HepG2 (cell line): Measurements from ENCODE around the gene ANKS1B. TPM values are rescaled to one million over a fixed set of nuclear protein-coding genes. Genes with fewer than 3 reads are reported as not detected.

Source experiments
- ATAC-seq: fragments of 200-7000 bp; cut with Tn5 transposase; 3 replicates; pipeline ENCODE4 v1.9.1; 2020; ENCODE audit warnings: mild to moderate bottlenecking, moderate library complexity
- BruUV-seq: library from RNA; stranded (reverse); fragments of 400-500 nt; replicated peaks from 2 replicates; lab custom pipeline; 2021; lab: Mats Ljungman, UMichigan
- CTCF ChIA-PET: fragments of 300-600 bp; formaldehyde crosslinking; extraction: SDS; loops from one replicate; lab custom pipeline; 2021; ENCODE audit warnings: low total read pairs, inconsistent platforms, low intra/inter-chr PET ratio; lab: Yijun Ruan, JAX
- POLR2A ChIA-PET: fragments of 350-600 bp; sonication (Branson Sonifier 250); formaldehyde crosslinking; loops from one replicate; lab custom pipeline; 2020; ENCODE audit warnings: antibody characterized with exemption, inconsistent platforms; lab: Yijun Ruan, JAX
- DNase-seq: peaks from one replicate; pipeline ENCODE4 v3.0.0-alpha.2; 2015; ENCODE audit warnings: low spot score
- FAIRE-seq: peaks from 3 replicates; lab custom pipeline; 2011; peaks lifted over from hg19 to GRCh38; lab: Jason Lieb, UNC
- H2AFZ ChIP-seq: one replicate; pipeline ENCODE4 v1.6.1; 2011; ENCODE audit warnings: low read length, inconsistent platforms
- H3K27ac ChIP-seq: fragments of 300-600 bp; 3 replicates; pipeline ENCODE4 v1.8.0; 2011; ENCODE audit warnings: mixed run types, mild to moderate bottlenecking, mixed read lengths, low read length, inconsistent platforms; ENCODE audit not compliant: insufficient read depth; ENCODE audit errors: extremely low read length
- H3K27me3 ChIP-seq, 2 experiments: fragments of 200-600 bp in 1 of 2; 2 replicates in 1 of 2; 3 replicates in 1 of 2; pipeline versions ENCODE4 v1.6.0 to v1.8.0; 2011; ENCODE audit warnings: low read length in 2 of 2, mild to moderate bottlenecking in 2 of 2, moderate library complexity in 2 of 2, inconsistent platforms in 1 of 2; ENCODE audit not compliant: insufficient read depth in 2 of 2, control insufficient read depth in 1 of 2
- H3K36me3 ChIP-seq, 2 experiments: fragments of 200-600 bp in 1 of 2; replicated peaks in 1 of 2; 2 replicates in 1 of 2; 3 replicates in 1 of 2; pipeline versions ENCODE4 v1.5.1 to v1.8.0; 2011; ENCODE audit warnings: low read length in 2 of 2, inconsistent platforms in 1 of 2; ENCODE audit not compliant: insufficient read depth in 2 of 2, control insufficient read depth in 1 of 2
- H3K4me1 ChIP-seq: 2 replicates; pipeline ENCODE4 v1.5.1; 2012; ENCODE audit warnings: low read length, inconsistent platforms; ENCODE audit not compliant: insufficient read depth
- H3K4me2 ChIP-seq: 2 replicates; pipeline ENCODE4 v1.6.0; 2011; ENCODE audit warnings: low read depth, low read length, inconsistent platforms
- H3K4me3 ChIP-seq, 3 experiments: fragments of 200-600 bp in 1 of 3; sonication (generic), shearing (Covaris generic) in 1 of 3; replicated peaks in 1 of 3; 2 replicates each; pipeline ENCODE4 v1.5.1; 2011 to 2016; ENCODE audit warnings: low read length in 3 of 3, inconsistent platforms in 2 of 3, low read depth in 2 of 3, mild to moderate bottlenecking in 2 of 3, control low read depth in 1 of 3, mixed read lengths in 1 of 3; ENCODE audit not compliant: insufficient read depth in 1 of 3
- H3K79me2 ChIP-seq: one replicate; pipeline ENCODE4 v1.6.1; 2011; ENCODE audit warnings: low read length, inconsistent platforms; ENCODE audit not compliant: insufficient read depth
- H3K9ac ChIP-seq: 2 replicates; pipeline ENCODE4 v1.6.0; 2011; ENCODE audit warnings: mild to moderate bottlenecking, low read depth, low read length, inconsistent platforms; ENCODE audit not compliant: insufficient read depth
- H3K9me3 ChIP-seq: 2 replicates; pipeline ENCODE4 v1.5.1; 2012; ENCODE audit warnings: mild to moderate bottlenecking, low read length
- H4K20me1 ChIP-seq: 2 replicates; pipeline ENCODE4 v1.6.0; 2011; ENCODE audit warnings: inconsistent platforms, mild to moderate bottlenecking, low read length, moderate library complexity; ENCODE audit not compliant: insufficient read depth
- ATF6 ChIP-seq: sonication (generic); formaldehyde crosslinking; conservative IDR thresholded peaks from 2 replicates; pipeline ENCODE4 v1.4.0; 2020; ENCODE audit warnings: missing genetic modification reagents
- DMTF1 ChIP-seq: sonication (generic); formaldehyde crosslinking; IDR thresholded peaks from 2 replicates; pipeline ENCODE4 v1.4.0; 2020; ENCODE audit warnings: mild to moderate bottlenecking, missing genetic modification reagents
- PCBP1 ChIP-seq: fragments of 200-400 bp; formaldehyde crosslinking; IDR thresholded peaks from 2 replicates; pipeline ENCODE4 v1.6.1; 2017; ENCODE audit warnings: mild to moderate bottlenecking, low read depth, low read length, borderline replicate concordance
- PHF20 ChIP-seq: sonication (generic); formaldehyde crosslinking; IDR thresholded peaks from 2 replicates; pipeline ENCODE4 v1.5.0; 2020; ENCODE audit warnings: mild to moderate bottlenecking, missing genetic modification reagents
- REL ChIP-seq: sonication (generic); formaldehyde crosslinking; conservative IDR thresholded peaks from 2 replicates; pipeline ENCODE4 v1.8.0; 2022; ENCODE audit warnings: mild to moderate bottlenecking, missing genetic modification reagents, moderate library complexity
- SOX6 ChIP-seq, 2 experiments: fragments of 450-650 bp in 1 of 2; sonication (generic) in 1 of 2; formaldehyde crosslinking in 1 of 2; IDR thresholded peaks; 2 replicates each; pipeline versions ENCODE4 v1.4.0 to v1.6.1; 2017 to 2020; ENCODE audit warnings: antibody characterized with exemption in 1 of 2, mild to moderate bottlenecking in 1 of 2, missing genetic modification reagents in 1 of 2
- ZNF34 ChIP-seq: sonication (generic); formaldehyde crosslinking; IDR thresholded peaks from 2 replicates; pipeline ENCODE4 v1.4.0; 2020; ENCODE audit warnings: mild to moderate bottlenecking, missing genetic modification reagents, borderline replicate concordance
- ZNF354B ChIP-seq: sonication (generic); formaldehyde crosslinking; IDR thresholded peaks from 2 replicates; pipeline ENCODE4 v1.8.0; 2022; ENCODE audit warnings: mild to moderate bottlenecking, missing genetic modification reagents
- ZNF720 ChIP-seq: sonication (generic); formaldehyde crosslinking; IDR thresholded peaks from 2 replicates; pipeline ENCODE4 v1.4.0; 2020; ENCODE audit warnings: missing genetic modification reagents
- ZNF737 ChIP-seq: sonication (generic); formaldehyde crosslinking; IDR thresholded peaks from 2 replicates; pipeline ENCODE4 v1.5.0; 2020; ENCODE audit warnings: missing genetic modification reagents, mild to moderate bottlenecking, borderline replicate concordance
- ZNF740 ChIP-seq: sonication (generic); formaldehyde crosslinking; IDR thresholded peaks from 2 replicates; pipeline ENCODE4 v1.4.0; 2020; ENCODE audit warnings: missing genetic modification reagents
- in situ Hi-C: cut with HindIII; loops from 2 replicates; pipeline ENCODE4 v1.10.0; 2017; ENCODE audit warnings: low pct_unique_long_range_greater_than_20kb; ENCODE audit not compliant: extremely low pct_ligation_motif_present
- intact Hi-C: fragments of 100-400 bp; cut with micrococcal nuclease; formaldehyde crosslinking; loops from one replicate; pipeline ENCODE4 v1.10.0; 2022; ENCODE audit not compliant: unreplicated experiment
- polyA plus RNA-seq, 8 experiments: library from polyadenylated mRNA; depleted of rRNA in 3 of 8; stranded (reverse) in 7 of 8; unstranded in 1 of 8; fragments of >200 nt; fragmentation: Illumina TruSeq in 4 of 8; extraction: Trizol in 4 of 8; gene quantifications; 2 replicates each; pipeline versions ENCODE4 v1.2.1 to v1.2.3, GENCODE V29; 2011 to 2016; ENCODE audit warnings: low read depth in 4 of 8, missing spikeins in 1 of 8, mixed read lengths in 1 of 8; ENCODE audit not compliant: insufficient read depth in 1 of 8
- total RNA-seq, 5 experiments: library from RNA; depleted of rRNA; stranded (reverse); fragments of >200 nt; fragmentation: Illumina TruSeq; extraction: Trizol; gene quantifications; 2 replicates each; pipeline ENCODE4 v1.2.3, GENCODE V29; 2016; ENCODE audit warnings: low read depth in 1 of 5

The ANKS1B gene
- total and polyA plus RNA-seq, 2 of the 13 experiments (the other 11 are each of a cell fraction or from before 2014, with no cell fraction given): 0.15 TPM; not detected in 1

GRCh38 chr12:98730412-98730811 lies 1254.3 kb downstream of the ANKS1B start:
- DNase-seq: no peak
- Histone ChIP-seq H3K9me3 (no peaks in the 10 kb centered on the region), H4K20me1 (no peaks in the 10 kb centered on the region; the same call in 1 of the 2 replicates), H3K9ac (no peak overlapping the region), H3K4me3 (no peak overlapping the region), H3K36me3 (peaks cover 14 to 35% of the 10 kb centered on the region in 2 experiments; a peak in 4 of 5 replicates), H2AFZ (no peak overlapping the region), H3K79me2 (no peaks in the 10 kb centered on the region), H3K27me3 (no peaks in the 10 kb centered on the region), H3K4me2 (no peak overlapping the region), H3K27ac (no peak overlapping the region), H3K4me1 (no peaks in the 10 kb centered on the region; the same call in 1 of the 2 replicates)
- intact Hi-C loops (no loop called here), in situ Hi-C loops (no loop called here)
- no peak for TF ChIP-seq ZNF740
- TF ChIP-seq ZNF720 (CRISPR knock-in tag): no peak
- no peak for TF ChIP-seq DMTF1 (CRISPR knock-in tag)
- TF ChIP-seq PCBP1: no peak
- TF ChIP-seq ZNF354B (CRISPR knock-in tag): no peak
- TF ChIP-seq ATF6 (CRISPR knock-in tag): no peak
- no peak for TF ChIP-seq ZNF737 (CRISPR knock-in tag)
- TF ChIP-seq ZNF34: no peak
- no peak for TF ChIP-seq REL (CRISPR knock-in tag)
- no peak for TF ChIP-seq SOX6 (IDR thresholded peaks at IDR 0.05)
- no peak for TF ChIP-seq SOX6 (CRISPR knock-in tag; IDR thresholded peaks at IDR 0.05)
- TF ChIP-seq PHF20: no peak
- POLR2A ChIA-PET: no interaction called here
- no peak for FAIRE-seq
- no peak for ATAC-seq
- BruUV-seq: no TSS peak
- CTCF ChIA-PET: no interaction called here
